ENCODE results near the gene CCND1.
"Not testable (repeated sequence)": the region's sequence is repeated elsewhere in the genome, so short reads cannot be mapped to it uniquely, and the experiment has no call there.

The CCND1 gene

DNA sequence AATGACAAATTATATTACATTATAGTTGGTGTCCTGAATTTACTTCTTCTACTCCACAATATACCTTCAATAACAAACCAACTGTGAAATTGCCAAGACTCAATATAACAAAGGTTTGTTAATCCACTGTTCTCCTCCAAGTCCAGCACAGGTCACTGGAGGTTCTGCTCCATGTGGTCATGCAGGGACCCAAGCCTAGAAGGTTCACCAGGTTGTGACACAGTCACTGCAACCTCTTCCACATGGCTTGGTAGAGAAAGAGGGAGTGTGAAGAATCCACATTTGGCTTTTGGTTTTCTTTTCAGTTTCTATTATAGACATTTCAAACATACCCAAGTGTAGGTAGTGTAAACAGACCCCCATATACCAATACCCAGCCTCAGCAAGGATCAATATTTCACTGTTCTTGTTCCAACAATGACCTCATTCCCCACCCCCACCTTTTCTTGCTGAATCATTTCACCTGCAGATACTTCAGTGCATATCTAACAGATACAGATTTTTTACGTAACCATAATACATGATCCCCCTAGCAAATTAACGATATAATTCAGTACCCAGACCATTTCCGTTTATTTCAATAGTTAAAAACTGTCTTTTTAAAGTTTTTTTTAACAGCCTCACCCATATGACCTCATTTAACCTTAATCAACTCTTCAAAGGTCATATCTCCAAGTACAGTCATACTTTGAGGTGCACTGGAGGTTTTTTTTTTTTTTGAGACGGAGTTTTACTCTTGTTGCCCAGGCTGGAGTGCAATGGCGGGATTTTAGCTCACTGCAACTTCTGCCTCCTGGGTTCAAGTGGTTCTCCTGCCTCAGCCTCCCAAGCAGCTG is 48.7 kb downstream of the CCND1 start:
- no peak for DNase-seq (ENCODE audit: low read depth in 2 of 2)

DNA sequence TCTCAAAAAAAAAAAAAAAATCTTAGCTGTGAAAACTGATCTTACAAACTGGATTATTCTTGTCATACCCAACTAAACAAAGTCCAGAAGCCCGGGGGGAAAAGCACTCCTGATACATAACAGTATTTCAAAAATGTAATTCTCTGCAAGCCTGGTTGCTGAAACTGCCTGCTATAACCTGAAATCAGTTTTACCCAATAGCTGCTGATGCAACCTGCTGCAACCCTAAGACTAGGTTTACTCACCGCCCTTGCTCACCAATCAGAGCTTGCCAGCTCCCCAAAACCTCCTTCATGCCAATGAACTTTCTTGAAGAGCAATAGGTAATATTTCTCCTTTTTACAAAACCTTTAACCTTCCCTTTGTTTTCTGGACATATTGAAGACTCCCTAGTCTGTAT is 50.5 kb downstream of the CCND1 start:
- no peak for DNase-seq (ENCODE audit: low read depth in 2 of 2)

DNA sequence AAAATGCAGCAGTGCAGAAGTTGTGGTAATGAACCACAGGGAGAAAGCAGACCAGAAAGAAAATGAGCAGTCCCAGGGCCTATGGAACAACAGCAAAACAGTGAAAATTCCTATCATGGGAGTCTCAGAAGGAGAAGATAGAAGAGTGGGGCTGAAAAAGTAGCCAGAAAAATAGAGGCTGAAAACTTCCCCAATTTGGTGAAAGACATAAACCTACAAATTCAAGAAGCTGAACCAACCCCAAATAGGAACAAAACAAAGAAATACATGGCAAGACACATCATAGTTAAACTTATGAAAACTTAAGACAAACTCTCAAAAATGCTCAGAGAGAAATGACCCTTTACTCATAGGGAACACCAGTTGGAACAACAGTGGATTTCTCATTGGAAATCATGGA is 51.5 kb downstream of the CCND1 start:
- DNase-seq (ENCODE audit: low read depth in 2 of 2), result no peak

DNA sequence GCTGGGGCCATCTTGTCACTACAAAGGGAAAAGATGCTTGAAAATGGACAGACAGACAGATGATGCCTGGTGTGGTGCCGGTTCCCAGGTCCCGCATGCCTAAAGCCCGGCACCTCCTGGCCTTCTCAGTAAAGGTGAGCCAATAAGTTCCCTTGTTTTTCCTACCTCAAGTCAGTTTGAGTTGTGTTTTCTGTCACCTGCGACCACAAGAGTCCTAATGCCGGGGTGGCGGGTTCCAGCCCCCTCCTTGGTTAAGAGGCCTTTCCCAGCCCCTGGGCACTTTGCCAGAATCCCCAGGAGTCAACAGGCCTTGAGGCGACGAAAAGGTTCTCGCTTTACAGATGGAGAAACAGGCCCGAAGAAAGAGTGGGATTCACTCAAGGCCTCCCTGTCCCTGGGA is 53.8 kb downstream of the CCND1 start:
- DNase-seq (ENCODE audit: low read depth in 2 of 2), result no peak

DNA sequence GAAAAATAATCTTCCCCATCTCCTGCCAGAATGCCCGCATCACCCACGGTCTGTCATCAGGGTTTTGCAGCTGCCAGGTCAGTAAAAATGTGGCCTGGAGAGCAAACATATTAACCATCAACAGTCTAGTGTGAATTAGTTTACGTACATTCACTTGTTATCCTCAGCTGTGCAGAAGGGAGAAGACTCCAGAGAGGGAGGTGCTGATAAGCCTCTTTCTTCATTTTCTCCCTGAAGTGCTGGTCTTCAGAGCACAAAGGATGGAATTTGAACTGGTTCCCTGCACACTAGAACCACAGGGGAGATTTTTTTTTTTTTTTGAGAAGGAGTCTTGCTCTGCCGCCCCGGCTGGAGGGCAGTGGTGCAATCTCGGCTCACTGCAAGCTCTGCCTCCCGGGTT is 54.6 kb downstream of the CCND1 start:
- no peak for DNase-seq (ENCODE audit: low read depth in 2 of 2)

DNA sequence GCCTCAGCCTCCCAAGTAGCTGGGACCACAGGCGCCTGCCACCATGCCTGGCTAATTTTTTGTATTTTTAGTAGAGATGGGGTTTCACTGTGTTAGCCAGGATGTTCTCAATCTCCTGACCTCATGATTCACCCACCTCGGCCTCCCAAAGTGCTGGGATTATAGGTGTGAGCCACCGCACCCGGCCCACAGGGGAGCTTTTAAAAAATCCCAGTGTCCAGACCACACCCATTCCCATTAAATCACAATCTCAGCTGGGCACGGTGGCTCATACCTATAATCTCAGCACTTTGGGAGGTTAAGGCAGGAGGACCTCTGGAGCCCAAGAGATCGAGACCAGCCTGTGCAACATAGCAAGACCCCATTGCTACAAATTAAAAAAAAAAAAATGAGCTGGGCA is 55.0 kb downstream of the CCND1 start:
- not testable (repeated sequence) for DNase-seq (ENCODE audit: low read depth in 2 of 2)

DNA sequence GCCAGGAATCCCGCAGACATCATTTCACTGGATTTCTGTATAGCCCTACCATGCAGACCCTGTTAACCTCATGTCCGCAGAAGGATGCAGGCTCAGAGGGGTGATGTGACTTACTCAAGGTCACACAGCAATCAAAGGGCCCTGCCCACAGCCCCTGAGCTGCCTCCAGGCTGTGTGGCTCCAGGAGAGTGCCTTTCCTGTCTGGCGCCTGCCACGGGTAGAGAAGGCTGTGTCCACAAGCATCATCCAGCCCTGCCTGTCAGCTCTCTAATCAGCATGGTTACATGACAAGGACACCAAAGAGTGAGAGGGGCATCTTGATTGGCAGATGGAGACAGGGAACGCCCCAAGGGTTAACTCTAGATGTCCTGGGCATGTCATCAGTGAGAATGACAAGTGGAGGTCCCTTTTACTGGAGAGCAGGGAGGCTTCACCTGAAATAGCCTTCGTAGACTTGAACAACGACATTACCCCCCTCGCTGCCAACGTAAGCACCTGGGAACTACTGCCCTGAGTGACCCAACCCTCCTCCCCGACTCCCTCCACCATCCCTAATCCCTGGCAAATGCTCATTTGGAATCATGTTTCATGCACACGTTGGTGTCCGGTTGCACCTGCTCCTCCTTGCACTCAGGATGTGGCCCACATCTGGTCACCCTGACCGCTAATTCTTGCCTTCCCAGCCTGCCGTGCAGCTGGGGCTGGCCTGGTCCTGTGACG is 56.0 kb downstream of the CCND1 start:
- DNase-seq (ENCODE audit: low read depth in 2 of 2), result no peak

DNA sequence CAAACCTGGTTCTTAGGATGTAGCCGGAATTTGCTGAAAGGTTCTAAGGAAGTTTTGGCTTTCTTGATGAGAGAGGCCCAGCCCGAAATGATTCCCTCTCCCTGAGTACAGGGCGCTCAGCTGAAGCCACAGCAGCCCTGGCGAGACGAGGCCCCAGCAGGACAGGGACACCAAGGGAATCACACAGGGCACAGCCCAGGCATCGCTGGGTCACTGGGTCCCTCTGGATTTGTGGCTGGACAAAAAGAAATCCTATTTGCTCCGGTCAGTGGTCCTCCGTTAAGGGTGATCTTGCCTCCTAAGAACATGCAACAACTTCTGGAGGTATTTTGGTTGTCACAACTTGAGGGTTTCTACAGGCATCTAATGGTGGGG is 56.5 kb downstream of the CCND1 start:
- no peak for DNase-seq (ENCODE audit: low read depth in 2 of 2)

DNA sequence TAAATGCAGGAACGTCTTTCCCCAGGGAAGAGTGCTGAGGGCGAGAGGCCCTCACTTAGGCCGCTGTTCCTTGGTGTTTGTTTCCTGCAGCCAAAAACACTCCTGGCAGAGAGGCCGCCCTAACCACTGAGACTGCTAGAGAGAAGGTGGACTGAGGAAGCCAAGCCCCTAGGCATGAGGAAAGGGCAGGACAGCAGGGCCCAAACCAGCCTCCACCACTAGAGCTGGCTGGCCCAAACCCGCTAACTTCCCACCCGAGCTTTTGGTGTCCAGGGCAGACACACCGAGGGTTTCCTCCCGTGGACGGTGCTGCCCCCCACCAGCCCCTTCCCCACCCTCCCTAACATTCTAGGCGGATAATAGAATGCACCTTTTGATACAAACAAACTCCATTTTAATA is 56.9 kb downstream of the CCND1 start:
- no peak for DNase-seq (ENCODE audit: low read depth in 2 of 2)

DNA sequence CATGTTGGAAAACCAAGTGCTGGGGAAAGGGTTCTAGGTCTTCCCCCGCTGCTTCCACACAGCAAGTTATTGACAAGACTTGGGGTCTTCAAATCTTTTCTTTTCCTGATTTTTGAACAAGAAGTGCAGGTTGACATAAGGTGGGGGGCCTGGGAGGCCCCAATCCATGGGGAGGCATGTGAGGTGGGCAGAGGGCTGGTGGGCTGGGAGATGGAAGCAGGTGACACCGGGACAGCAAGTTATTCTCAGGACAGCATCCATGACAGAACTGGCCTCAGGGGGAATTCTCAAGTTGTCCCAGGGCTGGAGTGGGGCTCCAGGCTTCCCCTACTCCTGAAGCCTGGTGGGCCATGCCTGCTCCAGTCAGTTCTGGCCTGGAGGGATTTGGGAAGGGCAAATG is 57.4 kb downstream of the CCND1 start:
- DNase-seq (ENCODE audit: low read depth in 2 of 2), result no peak

DNA sequence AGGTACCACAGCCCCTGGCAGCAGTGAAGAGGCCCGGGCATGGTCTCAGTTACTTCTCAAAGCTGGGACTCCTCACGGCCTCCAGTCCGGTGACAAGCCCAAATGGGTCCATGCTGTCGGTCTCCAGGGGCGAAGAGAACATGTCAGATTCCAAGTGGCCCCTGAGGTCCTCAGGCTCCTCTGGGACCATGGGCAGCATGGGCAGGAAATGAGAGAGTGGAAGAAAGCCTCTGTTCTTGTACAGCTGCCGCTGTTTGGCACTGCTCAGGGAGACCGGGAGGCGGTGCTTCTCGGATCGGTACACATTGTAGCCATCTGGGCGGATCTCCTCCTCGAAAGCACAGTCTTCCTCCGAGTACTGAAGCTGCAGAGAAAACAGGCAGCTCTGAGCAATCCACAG is 58.3 kb downstream of the CCND1 start:
- no peak for DNase-seq (ENCODE audit: low read depth in 2 of 2)

DNA sequence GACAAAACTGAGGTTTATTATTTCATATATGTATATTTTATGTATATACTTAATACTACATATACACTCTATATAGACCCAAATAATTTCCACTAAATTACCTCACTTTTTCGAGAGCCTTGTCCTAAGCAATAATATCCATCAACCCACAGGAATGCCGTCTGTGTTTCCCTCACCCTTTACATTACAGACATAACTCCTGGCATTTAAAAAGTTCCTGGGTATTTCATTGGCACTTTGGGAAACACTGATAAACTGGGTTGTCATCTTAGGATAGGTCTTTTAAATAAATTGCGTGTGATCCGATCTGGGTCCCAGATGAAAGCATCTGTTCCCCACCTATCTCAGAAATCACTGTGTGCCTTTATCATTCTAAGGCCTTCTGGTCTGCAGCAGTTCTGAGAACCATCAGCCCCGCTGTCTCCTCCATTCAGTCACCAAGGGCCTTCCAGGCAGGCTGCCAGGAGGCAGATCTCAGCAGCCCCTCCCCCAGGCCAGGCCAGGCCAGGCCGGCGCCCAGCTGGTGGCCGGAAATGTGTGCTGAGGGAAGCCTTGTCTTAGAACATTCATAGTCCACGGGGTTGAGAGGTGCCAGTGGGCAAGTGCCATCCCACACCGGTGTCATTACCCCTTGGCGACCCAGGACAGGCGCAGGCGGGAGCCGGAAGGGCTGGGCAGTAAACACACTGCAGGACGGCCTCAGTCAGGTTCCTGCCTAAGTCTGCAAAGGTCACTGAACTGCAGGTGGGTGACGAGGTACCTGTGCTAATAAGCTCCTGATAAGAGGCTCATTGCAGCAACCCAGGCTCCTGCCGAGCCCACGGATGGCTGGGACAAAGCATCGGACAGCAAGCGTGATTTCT is 59.6 kb downstream of the CCND1 start:
- no peak for DNase-seq (ENCODE audit: low read depth in 2 of 2)

DNA sequence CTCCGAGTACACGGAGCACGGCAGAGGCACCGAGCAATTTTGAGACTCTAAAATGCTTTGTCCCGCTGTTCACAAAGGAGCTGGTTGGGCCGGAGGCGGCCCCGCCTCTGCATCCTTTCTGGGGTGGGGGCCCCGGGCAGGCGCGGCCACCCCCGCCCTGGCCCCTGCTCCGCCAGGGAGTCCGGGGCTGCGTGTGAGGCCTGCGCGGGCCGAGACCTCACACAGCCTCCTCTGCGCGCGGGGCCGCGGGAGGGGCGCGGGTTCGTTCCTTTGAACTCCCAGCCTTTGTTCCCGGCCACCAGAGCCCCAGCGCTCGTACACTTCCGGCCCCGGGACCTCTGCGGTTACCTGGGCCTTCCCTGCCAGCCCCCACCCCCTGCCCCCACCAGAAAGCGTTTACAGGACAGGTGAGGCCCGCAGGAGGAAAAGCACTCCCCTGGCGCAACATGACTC is 61.3 kb downstream of the CCND1 start:
- DNase-seq (ENCODE audit: low read depth in 2 of 2), result no peak

DNA sequence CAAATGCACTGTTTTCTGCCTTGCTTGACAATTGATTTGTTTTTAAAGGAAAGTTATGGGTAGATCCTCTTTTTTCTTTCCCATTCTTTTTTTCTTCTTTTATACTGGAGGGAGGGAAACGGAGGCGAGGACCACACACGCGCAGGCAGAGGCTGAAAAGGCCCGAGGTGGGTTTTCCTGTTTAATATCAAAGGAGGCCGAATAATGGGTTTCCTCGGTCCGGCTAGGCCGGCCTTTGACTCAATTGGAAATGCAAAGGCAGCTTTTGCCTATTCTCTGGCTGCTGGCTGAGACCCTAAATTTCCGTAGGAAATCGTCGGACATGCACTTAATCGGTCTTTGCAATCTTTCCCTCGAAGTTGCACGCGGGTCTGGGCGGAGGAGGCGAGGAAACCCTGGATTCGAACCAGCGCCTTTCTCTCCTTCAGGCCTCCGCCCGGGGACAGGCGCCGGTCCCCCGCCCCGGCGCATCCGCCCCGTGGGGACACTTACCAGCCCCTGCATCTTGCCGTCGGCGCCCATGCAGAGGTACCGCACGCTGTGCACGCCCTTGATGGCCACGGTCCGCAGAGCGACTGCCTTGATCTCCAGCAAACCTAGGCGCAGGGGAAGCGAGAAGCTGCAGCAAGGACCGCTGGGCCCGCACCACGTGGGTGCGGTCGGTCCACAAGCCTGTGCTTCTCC is 62.0 kb downstream of the CCND1 start:
- no peak for DNase-seq (ENCODE audit: low read depth in 2 of 2)

DNA sequence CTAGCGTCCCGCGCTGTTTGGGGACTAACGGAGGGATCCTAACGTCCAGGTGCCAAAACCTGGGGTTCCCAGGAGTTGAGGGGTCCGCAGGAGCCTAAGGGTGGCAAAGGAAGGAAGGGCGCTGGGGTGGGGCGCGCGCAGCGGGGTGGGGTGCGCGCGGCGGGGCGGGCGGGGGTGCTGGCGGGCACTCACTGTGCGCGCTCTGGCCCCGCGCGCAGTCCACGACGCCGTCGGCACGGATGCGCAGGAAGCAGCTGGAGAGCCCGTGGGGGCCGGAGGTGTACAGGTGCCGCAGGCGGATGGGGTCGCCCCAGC is 62.5 kb downstream of the CCND1 start:
- no peak for DNase-seq (ENCODE audit: low read depth in 2 of 2)
